ENCODE results near the gene MAPK1IP1L.

- TF ChIP-seq POLR2A (IDR thresholded peaks at IDR 0.05): peak in 1 of 4 donors; percentile 55
- TF ChIP-seq CTCF (IDR thresholded peaks at IDR 0.05): peak in 1 of 6 experiments; percentile 8
- TF ChIP-seq EP300 (IDR thresholded peaks at IDR 0.05): peak in 2 of 4 donors; percentile 42 to 72
- TF ChIP-seq POLR2AphosphoS5 (IDR thresholded peaks at IDR 0.05): peak; percentile 19 to 52
These were observed 26.0 kb downstream of the MAPK1IP1L start for GRCh38 chr14:55077170-55078151.
